ENCODE results near the gene GHR.

Gene GHR

DNA sequence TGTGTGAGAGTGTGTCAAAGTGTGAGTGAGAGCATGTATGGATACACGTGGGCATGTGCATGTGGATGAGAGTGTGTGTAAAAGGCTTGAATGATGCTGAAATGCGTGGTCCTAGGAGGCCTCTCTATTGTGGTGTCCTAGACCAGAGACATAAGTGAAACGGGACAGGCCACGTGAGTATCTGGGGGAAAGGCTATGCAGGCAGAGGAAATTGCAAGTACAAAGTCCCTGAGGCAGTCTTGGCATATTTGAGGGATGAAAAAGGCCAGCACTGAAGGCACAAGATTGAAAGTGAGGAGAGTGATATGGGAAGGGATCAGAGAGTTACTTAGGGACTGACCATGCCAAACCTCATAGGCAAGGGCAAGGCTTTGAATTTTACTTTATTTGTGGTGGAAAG is 266.2 kb downstream of the GHR start:
- H3K4me3 ChIP-seq (ENCODE audit: low read depth, low read length): no peak overlapping the region
- TF ChIP-seq, protein P1, sequence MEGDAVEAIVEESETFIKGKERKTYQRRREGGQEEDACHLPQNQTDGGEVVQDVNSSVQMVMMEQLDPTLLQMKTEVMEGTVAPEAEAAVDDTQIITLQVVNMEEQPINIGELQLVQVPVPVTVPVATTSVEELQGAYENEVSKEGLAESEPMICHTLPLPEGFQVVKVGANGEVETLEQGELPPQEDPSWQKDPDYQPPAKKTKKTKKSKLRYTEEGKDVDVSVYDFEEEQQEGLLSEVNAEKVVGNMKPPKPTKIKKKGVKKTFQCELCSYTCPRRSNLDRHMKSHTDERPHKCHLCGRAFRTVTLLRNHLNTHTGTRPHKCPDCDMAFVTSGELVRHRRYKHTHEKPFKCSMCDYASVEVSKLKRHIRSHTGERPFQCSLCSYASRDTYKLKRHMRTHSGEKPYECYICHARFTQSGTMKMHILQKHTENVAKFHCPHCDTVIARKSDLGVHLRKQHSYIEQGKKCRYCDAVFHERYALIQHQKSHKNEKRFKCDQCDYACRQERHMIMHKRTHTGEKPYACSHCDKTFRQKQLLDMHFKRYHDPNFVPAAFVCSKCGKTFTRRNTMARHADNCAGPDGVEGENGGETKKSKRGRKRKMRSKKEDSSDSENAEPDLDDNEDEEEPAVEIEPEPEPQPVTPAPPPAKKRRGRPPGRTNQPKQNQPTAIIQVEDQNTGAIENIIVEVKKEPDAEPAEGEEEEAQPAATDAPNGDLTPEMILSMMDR (IDR thresholded peaks at IDR 0.05; ENCODE audit: low read depth, low read length, missing control alignments): no peak
- DNase-seq (ENCODE audit: low read depth): no peak

DNA sequence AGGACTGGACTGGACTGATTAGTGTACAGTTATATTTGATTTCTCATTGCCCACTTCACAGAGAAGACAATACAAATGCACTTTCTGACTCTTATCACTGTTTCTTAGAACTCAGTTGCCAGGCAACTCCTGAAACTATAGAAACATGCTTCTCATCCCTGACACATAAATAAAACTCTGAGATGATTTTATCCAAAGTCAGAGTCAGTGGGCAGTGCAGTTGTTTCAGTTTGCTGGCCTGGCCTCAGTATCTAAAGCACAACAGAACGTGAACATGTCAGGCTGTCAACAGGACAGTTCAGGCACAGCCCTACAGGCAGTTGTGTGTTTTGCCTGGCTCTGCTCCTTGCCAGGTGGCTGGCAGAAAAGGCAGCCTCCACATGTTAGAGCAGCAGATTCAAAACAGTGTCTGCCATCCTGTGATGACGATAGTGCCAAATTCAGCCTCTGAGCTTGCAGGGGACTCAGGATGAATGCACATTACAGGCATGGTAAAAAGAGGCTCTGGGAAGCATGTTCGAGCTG is 268.2 kb downstream of the GHR start:
- DNase-seq (ENCODE audit: low read depth): no peak
- TF ChIP-seq, protein P1 (IDR thresholded peaks at IDR 0.05; ENCODE audit: low read depth, low read length, missing control alignments): no peak
- no peak overlapping the region for H3K4me3 ChIP-seq (ENCODE audit: low read depth, low read length)

DNA sequence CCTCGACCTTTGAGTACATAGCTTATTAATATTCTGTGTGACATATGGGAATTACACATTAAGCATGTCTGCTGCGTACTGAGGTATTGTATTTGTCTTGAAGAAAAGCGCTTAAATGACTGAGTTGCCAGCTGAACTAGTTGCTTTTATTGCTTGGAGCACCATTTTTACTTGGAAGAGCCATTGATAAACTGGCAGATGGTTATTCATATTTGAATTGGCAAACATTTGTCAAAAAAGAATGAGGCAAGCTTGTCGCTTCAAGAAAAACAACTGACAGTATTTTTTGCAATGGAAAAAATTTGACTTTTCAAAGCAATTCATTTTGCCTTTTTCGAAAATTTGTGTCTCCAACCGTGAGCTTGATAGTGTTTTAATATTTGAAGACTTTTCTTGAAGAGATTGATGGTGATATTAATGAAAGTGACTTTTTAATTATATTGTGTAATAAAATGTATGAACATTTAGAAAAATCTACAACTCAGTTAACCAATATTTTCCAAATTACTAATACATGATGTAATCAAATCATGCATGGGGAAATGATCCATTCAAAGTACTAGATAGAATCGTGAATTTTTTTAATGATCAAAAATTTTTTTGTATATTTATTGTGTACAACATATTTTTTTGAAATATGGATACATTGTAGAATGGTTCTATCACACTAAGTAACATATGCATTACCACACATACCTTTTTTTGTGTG is 278.3 kb downstream of the GHR start:
- TF ChIP-seq, protein P1 (IDR thresholded peaks at IDR 0.05; ENCODE audit: low read depth, low read length, missing control alignments): no peak
- DNase-seq (ENCODE audit: low read depth): no peak
- no peak overlapping the region for H3K4me3 ChIP-seq (ENCODE audit: low read depth, low read length)

GRCh38 chr5:42703238-42703637 is 280.0 kb downstream of the GHR start:
- no peak overlapping the region for H3K4me3 ChIP-seq (ENCODE audit: low read depth, low read length)

DNA sequence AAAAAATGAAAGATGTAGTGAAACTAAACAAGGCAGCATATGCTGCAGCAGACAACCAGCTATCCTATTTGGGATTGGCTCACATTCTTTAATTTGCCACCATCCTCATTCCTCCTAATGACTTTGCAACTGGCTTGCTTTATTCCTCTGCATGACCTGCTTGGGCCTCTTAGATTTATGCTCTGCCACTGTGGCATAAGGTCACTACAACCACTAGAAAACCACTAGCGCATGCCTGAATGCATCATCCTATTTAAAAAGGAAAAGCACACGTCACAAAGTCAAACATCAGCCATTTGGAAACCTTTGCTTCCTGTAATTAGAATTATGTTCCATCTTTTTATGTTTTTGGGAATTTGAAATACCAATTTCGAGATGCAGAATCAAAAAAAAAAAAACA is 292.5 kb downstream of the GHR start:
- TF ChIP-seq, protein P1 (IDR thresholded peaks at IDR 0.05; ENCODE audit: low read depth, low read length, missing control alignments): no peak
- H3K4me3 ChIP-seq (ENCODE audit: low read depth, low read length): no peak overlapping the region
- no peak for DNase-seq (ENCODE audit: low read depth)

More at GRCh38 chr5:42703238-42703637, 280.0 kb downstream of the GHR start:
- DNase-seq (ENCODE audit: low read depth): no peak
- TF ChIP-seq, protein P1 (IDR thresholded peaks at IDR 0.05; ENCODE audit: low read depth, low read length, missing control alignments): no peak

DNA sequence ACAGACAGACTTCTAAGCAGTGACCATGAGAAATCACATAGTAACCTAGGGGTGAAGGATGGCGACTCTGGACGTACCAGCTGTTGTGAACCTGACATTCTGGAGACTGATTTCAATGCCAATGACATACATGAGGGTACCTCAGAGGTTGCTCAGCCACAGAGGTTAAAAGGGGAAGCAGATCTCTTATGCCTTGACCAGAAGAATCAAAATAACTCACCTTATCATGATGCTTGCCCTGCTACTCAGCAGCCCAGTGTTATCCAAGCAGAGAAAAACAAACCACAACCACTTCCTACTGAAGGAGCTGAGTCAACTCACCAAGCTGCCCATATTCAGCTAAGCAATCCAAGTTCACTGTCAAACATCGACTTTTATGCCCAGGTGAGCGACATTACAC is 295.4 kb downstream of the GHR start:
- no peak overlapping the region for H3K4me3 ChIP-seq (ENCODE audit: low read depth, low read length)
- TF ChIP-seq, protein P1 (IDR thresholded peaks at IDR 0.05; ENCODE audit: low read depth, low read length, missing control alignments): no peak
- DNase-seq (ENCODE audit: low read depth): no peak

DNA sequence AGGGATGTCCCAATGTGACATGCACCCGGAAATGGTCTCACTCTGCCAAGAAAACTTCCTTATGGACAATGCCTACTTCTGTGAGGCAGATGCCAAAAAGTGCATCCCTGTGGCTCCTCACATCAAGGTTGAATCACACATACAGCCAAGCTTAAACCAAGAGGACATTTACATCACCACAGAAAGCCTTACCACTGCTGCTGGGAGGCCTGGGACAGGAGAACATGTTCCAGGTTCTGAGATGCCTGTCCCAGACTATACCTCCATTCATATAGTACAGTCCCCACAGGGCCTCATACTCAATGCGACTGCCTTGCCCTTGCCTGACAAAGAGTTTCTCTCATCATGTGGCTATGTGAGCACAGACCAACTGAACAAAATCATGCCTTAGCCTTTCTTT is 295.8 kb downstream of the GHR start:
- TF ChIP-seq, protein P1 (IDR thresholded peaks at IDR 0.05; ENCODE audit: low read depth, low read length, missing control alignments): no peak
- H3K4me3 ChIP-seq (ENCODE audit: low read depth, low read length): no peak overlapping the region
- DNase-seq (ENCODE audit: low read depth): no peak
